ENCODE measurements around the gene YIPF6.
"Not testable (repeated sequence)": the region's sequence is repeated elsewhere in the genome, so short reads cannot be mapped to it uniquely, and the experiment has no call there.

YIPF6 gene

GRCh38 chrX:68506649-68507048, 7.8 kb downstream of the YIPF6 start:
- DNase-seq (ENCODE audit: low spot score): no peak

GRCh38 chrX:68508799-68509198, 9.9 kb downstream of the YIPF6 start:
- DNase-seq (ENCODE audit: low spot score): no peak

- peak; percentile 39 for DNase-seq (ENCODE audit: low spot score)
Measured at GRCh38 chrX:68511255-68511654, 12.4 kb downstream of the YIPF6 start.

- not testable (repeated sequence) for DNase-seq (ENCODE audit: low spot score)
Measured at GRCh38 chrX:68524680-68525079, 25.8 kb downstream of the YIPF6 start.

- no peak for DNase-seq (ENCODE audit: low spot score)
Measured at GRCh38 chrX:68532831-68533533, 34.1 kb downstream of the YIPF6 start.

GRCh38 chrX:68533656-68534055, 34.8 kb downstream of the YIPF6 start:
- DNase-seq (ENCODE audit: low spot score): no peak

- peak; percentile 4 for DNase-seq (ENCODE audit: low spot score)
Measured at GRCh38 chrX:68534691-68535090, 35.8 kb downstream of the YIPF6 start.

- no peak for DNase-seq (ENCODE audit: low spot score)
Measured at GRCh38 chrX:68536429-68536828, 37.6 kb downstream of the YIPF6 start.

GRCh38 chrX:68536884-68537283, 38.0 kb downstream of the YIPF6 start:
- DNase-seq (ENCODE audit: low spot score): no peak

- no peak for DNase-seq (ENCODE audit: low spot score)
Measured at GRCh38 chrX:68550193-68550592, 51.3 kb downstream of the YIPF6 start.

- DNase-seq (ENCODE audit: low spot score): no peak
Measured at GRCh38 chrX:68556036-68556435, 57.2 kb downstream of the YIPF6 start.

- not testable (repeated sequence) for DNase-seq (ENCODE audit: low spot score)
Measured at GRCh38 chrX:68557126-68557525, 58.3 kb downstream of the YIPF6 start.

- not testable (repeated sequence) for DNase-seq (ENCODE audit: low spot score)
Measured at GRCh38 chrX:68559905-68560304, 61.1 kb downstream of the YIPF6 start.

- no peak for DNase-seq (ENCODE audit: low spot score)
Measured at GRCh38 chrX:68568136-68568535, 69.3 kb downstream of the YIPF6 start.

- no peak for DNase-seq (ENCODE audit: low spot score)
Measured at GRCh38 chrX:68570598-68570997, 71.7 kb downstream of the YIPF6 start.

- no peak for DNase-seq (ENCODE audit: low spot score)
Measured at GRCh38 chrX:68571292-68571609, 72.4 kb downstream of the YIPF6 start.

GRCh38 chrX:68571610-68572311, 72.9 kb downstream of the YIPF6 start:
- DNase-seq (ENCODE audit: low spot score): peak; percentile 34

- DNase-seq (ENCODE audit: low spot score): no peak
Measured at GRCh38 chrX:68574240-68574639, 75.4 kb downstream of the YIPF6 start.

- DNase-seq (ENCODE audit: low spot score): no peak
Measured at GRCh38 chrX:68579810-68580209, 81.0 kb downstream of the YIPF6 start.

- DNase-seq (ENCODE audit: low spot score): no peak
Measured at GRCh38 chrX:68584221-68584620, 85.4 kb downstream of the YIPF6 start.
